Measurements from ENCODE around the gene PLCB2. TPM values are rescaled to one million over a fixed set of nuclear protein-coding genes. Genes with fewer than 3 reads are reported as not detected.
A peak's percentile ranks its signal among the peaks of the same experiment; 100 is the strongest.

PLCB2 gene
- total RNA-seq, 4 donors from 2014 or later, result 1.7 to 7.2 (median 4.1) TPM

GRCh38 chr15:40337597-40337996 lies 29.9 kb upstream of the PLCB2 start:
- TF ChIP-seq CTCF (IDR thresholded peaks at IDR 0.05), result no peak
- TF ChIP-seq POLR2A (IDR thresholded peaks at IDR 0.05), result no peak
- intact Hi-C loops (cut with DNase I), result no loop called here
- peaks cover 19% of the 10 kb centered on the region in 2 donors for H3K36me3 ChIP-seq
- peaks cover 72 to 97% of the 10 kb centered on the region in 2 donors for H3K4me1 ChIP-seq
- peak overlapping the region in 1 of 3 donors; percentile 52 for H3K4me3 ChIP-seq (replicated peaks in 1 of 3)
- no peaks in the 10 kb centered on the region for H3K27me3 ChIP-seq
- peak overlapping the region; percentile 47 to 99 (median 99) for H3K27ac ChIP-seq
- H3K9me3 ChIP-seq, result no peaks in the 10 kb centered on the region
- 61 to 81% methylated on average over 6 to 15 of the region's 19 CpGs for WGBS, 2 donors
- DNase-seq, result no peak

- peaks cover 19% of the 10 kb centered on the region in 2 donors for H3K36me3 ChIP-seq
- H3K4me1 ChIP-seq, result peaks cover 71 to 97% of the 10 kb centered on the region in 2 donors
- no peak for DNase-seq
- no peaks in the 10 kb centered on the region for H3K27me3 ChIP-seq
- TF ChIP-seq CTCF (IDR thresholded peaks at IDR 0.05) (no peak), POLR2A (IDR thresholded peaks at IDR 0.05) (no peak)
- 81 to 85% methylated on average over 5 of the region's 5 CpGs for WGBS, 2 donors
- intact Hi-C loops (cut with DNase I), result no loop called here
- no peak overlapping the region for H3K4me3 ChIP-seq (replicated peaks in 1 of 3)
- no peaks in the 10 kb centered on the region for H3K9me3 ChIP-seq
- peak overlapping the region; percentile 47 to 99 (median 99) for H3K27ac ChIP-seq
Observed at GRCh38 chr15:40336744-40337122, 29.0 kb upstream of the PLCB2 start.

GRCh38 chr15:40335938-40336743 lies 28.4 kb upstream of the PLCB2 start:
- H3K36me3 ChIP-seq, result peaks cover 19% of the 10 kb centered on the region in 2 donors
- TF ChIP-seq CTCF (IDR thresholded peaks at IDR 0.05) (no peak), POLR2A (IDR thresholded peaks at IDR 0.05) (no peak)
- H3K4me1 ChIP-seq, result peaks cover 65 to 97% of the 10 kb centered on the region in 2 donors
- H3K27ac ChIP-seq, result peak overlapping the region; percentile 21 to 99 (median 99)
- no peak for DNase-seq
- no peaks in the 10 kb centered on the region for H3K27me3 ChIP-seq
- intact Hi-C loops (cut with DNase I), result no loop called here
- 86% methylated on average over 10 to 11 of the region's 13 CpGs for WGBS, 2 donors
- H3K9me3 ChIP-seq, result no peaks in the 10 kb centered on the region
- no peak overlapping the region for H3K4me3 ChIP-seq (replicated peaks in 1 of 3)

DNA sequence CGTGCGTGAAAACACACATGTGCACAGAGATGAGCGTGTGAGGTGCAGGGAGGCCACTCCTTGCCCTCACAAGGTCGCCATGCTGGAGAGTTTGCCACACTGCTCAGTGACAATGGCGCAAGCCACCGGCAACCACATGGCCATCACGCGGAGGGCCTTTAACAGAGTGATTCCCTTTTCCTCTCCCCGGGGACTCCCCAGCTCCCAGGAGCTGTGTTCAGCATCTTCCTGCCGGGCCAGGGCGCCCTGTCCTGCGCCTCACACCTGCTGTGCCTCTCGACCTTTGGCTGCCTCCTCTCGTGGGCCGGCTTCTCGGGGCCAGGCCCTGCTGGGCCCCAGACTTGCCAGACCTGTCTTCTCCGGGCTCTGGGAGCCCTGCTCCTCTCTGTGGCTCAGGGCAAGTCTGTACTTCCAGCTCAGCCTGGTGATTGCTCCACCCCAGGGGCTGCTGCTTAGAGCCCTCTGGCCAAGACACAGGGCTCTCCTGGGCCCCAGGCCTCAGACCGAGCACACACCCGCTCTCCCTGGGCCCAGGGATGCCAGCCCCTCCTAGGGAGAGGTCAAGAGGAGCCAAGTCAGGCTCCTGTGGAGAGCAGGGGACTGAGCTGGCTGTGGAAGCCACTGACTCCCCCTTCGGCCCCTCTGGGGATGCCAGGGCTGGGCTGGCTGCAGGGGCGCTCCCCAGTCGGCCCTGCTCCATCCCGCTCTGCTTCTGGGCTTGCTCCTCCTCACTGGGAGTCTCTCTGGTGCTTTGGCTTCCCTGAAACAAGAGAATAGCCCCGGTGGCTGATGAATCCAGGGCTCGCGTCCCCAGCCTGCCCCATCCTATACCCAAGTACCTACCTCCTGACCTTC lies 27.4 kb upstream of the PLCB2 start:
- Histone ChIP-seq H3K4me1 (peaks cover 66 to 98% of the 10 kb centered on the region in 2 donors), H3K27me3 (no peaks in the 10 kb centered on the region), H3K27ac (peak overlapping the region; percentile 95 to 99 (median 99)), H3K36me3 (peaks cover 19% of the 10 kb centered on the region in 2 donors), H3K9me3 (no peaks in the 10 kb centered on the region), H3K4me3 (replicated peaks in 1 of 3) (no peak overlapping the region)
- peak in 1 of 2 donors; percentile 16 for DNase-seq
- 86 to 87% methylated on average over 21 to 24 of the region's 26 CpGs for WGBS, 2 donors
- TF ChIP-seq CTCF (IDR thresholded peaks at IDR 0.05) (no peak), POLR2A (IDR thresholded peaks at IDR 0.05) (no peak)
- intact Hi-C loops (cut with DNase I), result no loop called here

Data from thyroid gland (tissue), 4 donors.